GM19025 (cell line): ENCODE data around the gene BCO1.

Experiments used
- ATAC-seq: cut with Tn5 transposase; IDR thresholded peaks from one replicate; pipeline ENCODE4 v1.9.1; 2021; ENCODE audit warnings: mild to moderate bottlenecking, low read depth, moderate library complexity; ENCODE audit not compliant: unreplicated experiment

BCO1 gene

DNA sequence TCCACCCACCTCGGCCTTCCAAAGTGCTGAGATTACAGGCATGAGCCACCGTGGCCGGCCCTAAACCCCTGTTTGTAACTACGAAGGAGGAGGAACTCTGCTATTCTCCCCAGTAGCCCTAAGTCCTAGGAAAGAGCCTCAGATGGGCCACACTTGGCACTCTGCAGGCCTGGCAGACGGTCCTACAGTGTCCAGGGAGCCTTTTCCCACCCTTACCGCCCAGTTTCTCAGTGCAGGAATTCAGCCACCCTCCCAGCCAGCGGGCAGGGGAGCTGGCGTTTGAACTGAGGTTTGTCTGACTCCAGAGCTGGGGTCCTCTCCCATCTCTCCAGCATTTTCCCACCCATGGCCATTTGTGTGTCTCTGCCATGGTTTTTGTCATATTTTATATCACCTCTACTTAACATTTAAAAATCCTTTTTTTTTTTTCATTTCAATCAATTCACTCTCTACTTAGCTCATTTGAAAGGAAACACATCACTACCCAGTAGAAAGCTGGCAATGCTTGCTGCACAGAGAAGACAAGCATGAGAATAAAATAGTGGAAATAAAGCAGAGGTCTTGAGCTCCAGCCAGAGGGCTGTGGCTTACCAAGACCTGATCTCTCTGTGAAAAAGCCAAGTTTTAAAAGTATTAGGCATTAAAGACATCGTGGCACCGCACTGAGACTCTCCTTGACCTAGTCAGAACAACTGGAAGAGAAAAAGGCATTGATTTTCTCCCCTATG, 34.9 kb downstream of the BCO1 start:
- no peak for ATAC-seq

DNA sequence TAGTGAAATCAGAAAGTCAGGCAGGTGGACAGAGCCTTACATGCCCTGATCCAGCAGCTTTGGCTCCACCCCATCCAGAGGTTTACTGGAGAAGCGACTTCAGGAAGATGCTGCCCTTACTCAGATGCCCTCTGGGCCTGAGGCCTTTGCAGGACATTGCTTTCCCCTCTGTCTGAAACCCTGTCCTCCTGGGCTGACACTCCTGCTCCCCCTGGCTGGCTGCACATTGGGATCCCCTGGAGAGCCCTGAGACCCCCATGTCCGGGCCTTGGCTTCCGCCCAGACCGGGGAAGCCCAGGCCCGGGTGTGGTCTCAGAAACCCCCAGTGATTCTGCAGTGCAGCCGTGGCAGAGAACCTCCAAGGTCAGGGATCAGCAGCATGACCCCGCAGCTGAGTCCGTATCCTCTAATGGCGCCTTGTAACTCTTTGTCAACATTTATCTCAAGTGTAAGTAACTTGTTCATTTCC, 36.6 kb downstream of the BCO1 start:
- no peak for ATAC-seq

DNA sequence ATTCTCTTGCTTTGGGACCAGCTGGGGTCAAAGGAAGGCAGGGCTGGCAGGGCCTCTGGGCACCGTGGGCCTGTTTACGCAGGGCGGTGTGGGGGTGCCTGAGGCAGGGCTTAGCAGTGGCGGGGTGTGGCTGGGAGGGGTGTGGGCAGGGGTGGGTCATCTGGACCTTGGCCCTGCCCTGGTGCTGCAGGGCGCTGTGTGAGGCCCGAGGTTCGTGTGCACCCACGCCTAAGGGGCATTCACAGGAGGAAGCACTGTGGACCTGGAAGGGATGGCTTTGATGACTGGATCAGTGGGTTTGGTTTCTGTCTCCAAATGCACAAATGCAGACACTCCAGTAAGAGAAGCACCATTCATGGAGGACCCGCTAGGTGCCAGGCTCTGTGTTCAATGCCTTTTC, 37.3 kb downstream of the BCO1 start:
- no peak for ATAC-seq

DNA sequence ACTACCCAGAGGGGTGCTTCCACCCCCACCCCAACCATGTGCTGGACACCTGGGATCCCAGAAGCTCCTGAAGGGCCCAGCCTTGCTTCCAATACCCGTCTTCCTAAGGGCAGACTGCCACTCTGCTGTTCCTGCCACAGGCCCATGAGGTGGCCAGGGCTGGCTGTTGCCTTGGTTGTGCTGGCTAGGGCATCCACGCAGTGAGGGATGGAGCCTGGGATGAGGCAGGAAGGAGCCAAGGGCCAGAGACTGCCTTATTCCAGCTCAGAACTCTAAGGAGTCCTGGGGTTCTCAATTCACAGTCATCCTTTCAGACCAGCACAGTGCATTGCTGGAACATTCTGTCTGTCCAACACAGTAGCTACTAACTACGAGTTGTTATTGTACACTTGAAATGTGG, 37.8 kb downstream of the BCO1 start:
- no peak for ATAC-seq

DNA sequence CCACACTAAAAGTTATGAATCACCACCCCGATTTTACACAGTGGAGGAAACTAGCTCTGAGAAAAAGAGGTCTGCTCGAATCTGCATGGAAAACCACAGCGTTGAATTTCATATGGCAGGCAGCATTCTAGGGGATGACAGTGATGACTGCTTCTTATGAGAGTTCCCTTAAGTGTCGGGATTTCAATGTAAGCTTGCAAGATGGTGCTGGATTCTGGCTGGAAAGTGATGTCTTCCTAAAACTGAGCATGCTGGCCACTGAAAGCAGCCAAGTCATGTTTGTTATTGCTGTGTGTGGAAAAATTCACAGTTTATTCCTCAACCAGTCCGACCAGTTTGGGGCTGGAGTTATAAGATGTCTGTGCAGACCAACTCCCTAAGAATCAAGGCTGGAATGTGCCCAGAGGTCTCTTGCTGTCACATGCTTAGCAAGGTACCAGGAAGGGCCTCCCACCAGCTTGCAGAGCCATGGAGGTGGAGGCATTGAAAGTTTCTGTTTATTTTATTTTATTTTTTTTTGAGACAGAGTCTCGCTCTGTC, 39.1 kb downstream of the BCO1 start:
- ATAC-seq = no peak

DNA sequence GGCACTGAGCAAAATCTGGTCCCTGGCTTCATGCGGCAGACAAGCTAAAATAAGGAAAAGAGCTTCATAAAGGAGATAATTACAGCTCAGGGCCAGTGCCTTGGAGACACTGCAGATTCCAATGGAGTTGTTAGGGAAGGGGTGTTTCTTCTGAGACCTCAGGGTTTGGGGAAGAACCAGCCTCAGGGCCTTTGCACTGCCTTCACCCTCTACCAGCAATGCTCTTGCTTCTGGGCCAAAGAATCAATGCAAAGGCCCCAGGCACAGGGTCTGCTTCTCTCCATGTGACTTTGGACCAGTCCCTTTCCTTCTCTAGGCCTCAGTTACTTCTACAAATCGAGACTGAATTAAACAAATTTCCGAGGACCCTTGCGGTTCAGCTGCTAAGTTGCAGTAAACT, 40.0 kb downstream of the BCO1 start:
- no peak for ATAC-seq

DNA sequence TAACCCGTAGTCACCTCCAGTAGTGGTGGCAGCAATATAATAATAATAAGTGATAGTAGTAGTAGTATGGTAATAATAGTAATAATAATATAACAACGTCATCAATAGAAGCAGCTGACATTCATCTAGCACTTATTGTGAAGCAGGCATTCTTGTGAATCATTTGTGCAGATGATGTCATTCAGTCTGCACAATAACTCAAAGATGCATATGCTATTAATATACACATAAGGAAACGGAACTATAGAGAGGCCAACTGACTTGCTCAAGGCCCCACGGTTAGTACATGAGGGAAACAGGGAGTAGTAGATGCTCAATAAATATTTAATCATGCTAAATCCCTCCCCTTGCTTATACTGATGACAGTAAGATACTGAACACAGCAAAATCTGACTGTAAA, 40.9 kb downstream of the BCO1 start:
- ATAC-seq = no peak

DNA sequence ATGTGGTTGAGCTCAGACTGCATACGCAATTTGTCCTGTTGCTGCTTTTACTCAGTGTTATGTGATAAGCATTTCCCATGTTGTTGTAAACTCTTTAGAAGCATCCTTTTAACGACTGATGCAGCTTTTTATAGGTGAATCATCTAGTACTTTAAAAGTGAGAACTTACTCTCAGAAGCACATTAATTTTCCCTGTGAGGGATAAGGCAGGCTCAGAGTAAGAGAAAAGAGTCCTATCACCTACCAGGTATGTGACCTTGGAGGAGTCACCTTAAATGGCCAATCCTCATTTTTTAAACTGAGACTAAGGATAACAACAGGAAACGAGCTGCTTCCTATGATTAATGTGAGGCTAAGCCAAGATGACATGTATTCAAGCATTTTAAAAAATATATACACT, 41.9 kb downstream of the BCO1 start:
- no peak for ATAC-seq

- ATAC-seq = no peak
Observed at GRCh38 chr16:81283044-81283443, 44.6 kb downstream of the BCO1 start.

GRCh38 chr16:81284995-81285600, 46.6 kb downstream of the BCO1 start:
- no peak for ATAC-seq

DNA sequence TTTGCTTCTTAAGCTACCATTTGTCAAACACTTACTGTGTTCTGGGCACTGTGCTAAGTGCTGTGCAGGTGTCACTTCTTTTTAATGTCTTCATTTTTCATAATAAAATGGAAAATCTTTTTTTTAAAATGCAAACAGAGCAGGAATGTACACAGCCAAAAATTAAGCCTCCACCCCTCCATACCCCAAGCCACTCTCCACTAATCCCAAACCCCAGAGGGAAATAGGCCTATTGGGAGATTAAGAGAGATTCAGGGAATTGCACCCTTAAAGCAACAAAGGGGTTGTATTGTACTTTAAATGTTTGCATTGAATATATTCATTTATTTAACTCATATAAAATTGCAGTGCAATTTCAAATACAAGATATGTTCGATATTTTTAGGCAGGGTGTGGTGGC, 47.7 kb downstream of the BCO1 start:
- ATAC-seq = no peak

- ATAC-seq = no peak
Observed at GRCh38 chr16:81291117-81291516, 52.6 kb downstream of the BCO1 start.

DNA sequence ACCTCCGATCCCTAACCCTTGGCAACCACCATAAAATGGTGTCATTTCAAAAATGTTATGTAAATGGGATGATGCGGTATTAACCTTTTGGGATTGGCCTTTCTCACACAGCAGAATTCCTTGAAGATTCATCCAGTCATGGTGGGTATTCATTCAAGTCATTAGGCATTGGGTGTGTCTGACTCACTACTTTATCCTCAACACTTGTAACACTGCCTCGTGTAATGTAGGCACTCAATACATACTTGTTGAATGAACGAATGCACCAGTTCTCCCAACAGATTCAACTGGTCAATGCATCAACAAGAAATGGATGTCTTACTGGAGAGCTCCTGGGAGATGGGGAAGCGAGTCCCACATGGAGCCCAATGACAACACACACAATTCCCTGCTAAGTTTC, 54.4 kb downstream of the BCO1 start:
- no peak for ATAC-seq

DNA sequence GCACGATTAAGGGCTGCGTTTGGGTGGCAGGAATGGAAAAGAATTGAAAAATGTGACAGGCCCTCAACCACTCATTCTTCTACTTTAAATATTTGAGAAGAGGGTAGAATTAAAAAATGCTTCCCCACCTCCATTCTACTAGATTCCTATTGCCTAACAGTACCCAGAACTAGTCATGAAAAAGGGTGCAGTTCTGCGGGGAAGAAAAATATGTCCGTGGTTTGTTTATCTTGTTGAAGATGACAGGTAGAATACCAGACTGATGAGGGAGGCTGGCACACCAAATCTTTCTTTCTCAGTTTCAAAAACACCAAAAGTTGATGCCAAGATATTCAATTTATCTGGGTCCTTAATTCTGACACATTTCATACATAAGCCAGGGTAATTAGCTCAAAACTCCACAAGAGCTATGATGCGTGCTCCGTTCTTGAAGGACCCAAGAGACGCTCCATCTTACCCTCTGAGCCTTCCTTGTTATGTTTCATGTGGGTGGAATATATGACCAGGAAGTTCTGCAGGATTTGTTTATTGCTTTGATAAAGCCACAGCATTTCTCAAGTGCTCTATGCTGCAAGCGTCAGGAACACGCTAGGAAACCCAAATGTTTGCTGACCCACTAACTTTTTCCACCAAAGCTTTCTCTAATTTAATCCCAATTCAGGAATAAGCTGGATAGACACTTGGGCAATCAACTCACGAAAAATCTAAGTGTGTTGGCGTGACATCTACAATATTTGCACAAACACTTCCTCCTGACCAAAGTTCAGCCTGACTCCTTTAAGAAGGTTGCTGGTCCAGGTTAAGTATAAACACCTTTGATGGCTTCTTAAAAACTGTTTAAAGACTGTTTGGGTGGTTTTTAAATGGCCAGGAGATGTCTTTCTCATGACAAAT, 55.7 kb downstream of the BCO1 start:
- ATAC-seq = no peak

DNA sequence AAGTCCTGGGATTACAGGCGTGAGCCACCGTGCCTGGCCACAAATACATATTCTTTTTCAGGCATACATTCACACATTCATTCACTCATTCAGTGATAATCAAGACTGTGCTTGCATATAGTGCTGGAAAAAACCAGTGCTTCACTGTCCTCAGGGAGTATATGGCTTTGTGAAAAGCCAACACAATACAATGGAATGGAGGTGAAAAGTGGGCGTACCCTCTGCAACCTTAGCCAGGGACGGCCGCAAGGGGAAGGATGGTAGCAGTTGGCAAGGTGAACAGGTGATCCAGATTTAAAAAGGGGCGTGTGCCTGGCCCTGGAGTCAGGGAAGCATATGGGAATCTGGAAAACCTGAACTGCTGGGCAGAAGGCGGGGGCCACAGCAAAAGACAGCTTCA, 58.1 kb downstream of the BCO1 start:
- ATAC-seq = no peak

- no peak for ATAC-seq
Observed at GRCh38 chr16:81307770-81308169, 69.3 kb downstream of the BCO1 start.

DNA sequence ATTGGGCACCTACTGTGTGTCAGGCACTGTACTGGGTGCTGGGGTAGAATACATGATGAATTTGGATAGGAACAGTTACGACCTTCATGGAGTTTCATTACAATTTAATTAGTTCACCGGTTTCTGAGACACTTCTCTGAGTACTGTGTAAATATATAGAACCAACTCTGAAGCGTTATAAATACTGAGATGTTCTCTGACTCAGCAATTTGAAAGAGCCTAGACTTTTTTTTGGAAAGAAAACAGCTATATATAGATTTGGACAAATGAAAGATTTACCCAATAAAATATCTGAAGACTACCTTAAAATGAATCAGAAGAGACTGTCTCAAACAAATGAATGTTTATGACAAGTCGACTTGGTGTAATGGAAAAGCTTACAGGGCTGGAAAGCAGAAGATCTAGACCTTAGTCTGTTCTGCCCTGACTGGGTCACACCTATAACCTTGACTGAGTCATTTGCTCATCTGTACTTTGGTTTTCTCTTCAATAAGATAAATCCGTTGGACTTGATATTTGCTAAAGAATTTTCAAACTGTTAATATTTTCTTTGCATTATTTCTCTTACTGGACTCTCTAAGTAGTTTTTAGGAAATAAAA, 71.7 kb downstream of the BCO1 start:
- no peak for ATAC-seq

- no peak for ATAC-seq
Observed at GRCh38 chr16:81311762-81312161, 73.3 kb downstream of the BCO1 start.

DNA sequence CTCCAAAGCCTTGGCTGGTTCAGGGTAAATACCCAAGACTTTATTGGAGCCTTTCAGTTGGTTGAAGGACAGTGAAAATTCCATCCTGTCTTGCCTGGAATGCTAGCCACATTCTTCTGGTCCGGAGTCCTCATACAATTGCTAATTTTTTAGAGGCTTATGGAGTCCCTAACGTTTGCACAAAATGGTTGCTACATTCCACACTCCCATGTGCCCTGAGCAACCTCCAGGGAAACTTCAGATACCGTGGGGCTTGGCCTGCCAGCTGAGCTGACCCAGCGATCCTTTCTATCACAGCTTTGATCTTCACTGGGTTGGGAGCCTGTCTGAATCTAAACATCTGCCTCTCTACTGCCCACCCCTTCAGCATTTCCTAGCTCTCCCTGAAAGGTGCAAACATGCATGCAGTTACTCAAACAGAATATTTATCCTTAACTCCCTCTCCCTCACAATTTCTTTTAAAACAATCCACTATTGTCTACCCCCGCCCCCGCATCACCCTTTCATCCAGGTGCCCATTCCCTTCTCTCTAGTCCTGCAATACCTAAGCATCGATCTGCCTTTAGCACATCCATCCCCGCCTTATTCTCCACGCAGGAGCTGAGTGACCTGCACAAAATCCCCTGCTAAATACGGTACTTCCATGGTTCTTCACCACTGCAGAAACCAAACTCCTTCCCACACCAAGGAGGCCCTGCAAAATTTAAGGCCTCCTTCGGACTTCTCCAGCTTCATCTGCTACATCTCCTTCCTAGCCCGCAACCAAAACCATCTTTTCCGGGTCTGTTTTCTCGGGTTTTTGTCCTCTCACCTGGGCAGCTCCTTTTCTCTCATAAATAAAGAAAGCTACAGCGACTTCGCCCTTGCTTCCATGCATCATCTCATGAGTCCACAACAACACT, 75.5 kb downstream of the BCO1 start:
- no peak for ATAC-seq
